Neural progenitor cell (in vitro differentiated cells): ENCODE measurements around the gene RASGRF2.

ENCODE experiments used
- EZH2phosphoT487 ChIP-seq: fragments of 200-600 bp; sonication (generic); IDR thresholded peaks from 2 replicates; pipeline ENCODE4 v1.6.1; 2017; ENCODE audit warnings: antibody characterized with exemption
- TF ChIP-seq, protein P1 (sequence below): fragments of 200-600 bp; sonication (generic); IDR thresholded peaks from 2 replicates; pipeline ENCODE4 v1.5.1; 2017; ENCODE audit warnings: antibody characterized with exemption, mild to moderate bottlenecking

DNA sequence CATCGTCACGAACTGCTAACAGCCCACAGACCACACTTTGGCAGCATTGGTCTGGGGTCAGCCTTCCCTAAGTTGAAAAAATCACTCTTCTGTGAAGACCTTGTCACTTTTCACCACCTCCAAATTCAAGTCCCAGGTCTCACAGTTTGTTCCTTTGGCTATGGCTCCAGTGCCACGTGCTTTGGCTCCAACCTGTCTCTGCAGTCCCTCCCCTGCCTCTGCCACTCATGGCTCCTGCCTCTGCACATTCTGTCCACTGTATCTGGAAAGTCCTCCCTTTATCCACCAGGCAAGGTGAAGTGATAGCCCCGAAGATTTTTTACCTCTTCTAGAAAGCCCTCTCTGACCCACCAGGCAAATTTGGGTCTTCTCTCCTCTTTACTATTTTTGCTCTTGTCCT, 278.3 kb downstream of the RASGRF2 start:
- TF ChIP-seq, protein P1, sequence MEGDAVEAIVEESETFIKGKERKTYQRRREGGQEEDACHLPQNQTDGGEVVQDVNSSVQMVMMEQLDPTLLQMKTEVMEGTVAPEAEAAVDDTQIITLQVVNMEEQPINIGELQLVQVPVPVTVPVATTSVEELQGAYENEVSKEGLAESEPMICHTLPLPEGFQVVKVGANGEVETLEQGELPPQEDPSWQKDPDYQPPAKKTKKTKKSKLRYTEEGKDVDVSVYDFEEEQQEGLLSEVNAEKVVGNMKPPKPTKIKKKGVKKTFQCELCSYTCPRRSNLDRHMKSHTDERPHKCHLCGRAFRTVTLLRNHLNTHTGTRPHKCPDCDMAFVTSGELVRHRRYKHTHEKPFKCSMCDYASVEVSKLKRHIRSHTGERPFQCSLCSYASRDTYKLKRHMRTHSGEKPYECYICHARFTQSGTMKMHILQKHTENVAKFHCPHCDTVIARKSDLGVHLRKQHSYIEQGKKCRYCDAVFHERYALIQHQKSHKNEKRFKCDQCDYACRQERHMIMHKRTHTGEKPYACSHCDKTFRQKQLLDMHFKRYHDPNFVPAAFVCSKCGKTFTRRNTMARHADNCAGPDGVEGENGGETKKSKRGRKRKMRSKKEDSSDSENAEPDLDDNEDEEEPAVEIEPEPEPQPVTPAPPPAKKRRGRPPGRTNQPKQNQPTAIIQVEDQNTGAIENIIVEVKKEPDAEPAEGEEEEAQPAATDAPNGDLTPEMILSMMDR = no peak
- TF ChIP-seq EZH2phosphoT487 = no peak
